Psoas muscle (tissue), 8 donors: ENCODE results near the gene CASZ1. TPM values are rescaled to one million over a fixed set of nuclear protein-coding genes. Genes with fewer than 3 reads are reported as not detected.

Experiments
- ATAC-seq, 4 donors: fragments of 200-7000 bp; cut with Tn5 transposase; one replicate each; pipeline ENCODE4 v1.9.1; 2020; ENCODE audit warnings: moderate library complexity in 3 of 4, mild to moderate bottlenecking in 2 of 4
- DNase-seq, 2 donors: peaks; one replicate each; pipeline ENCODE4 v3.0.0-alpha.2; 2020
- H3K27ac ChIP-seq: fragments of 200-600 bp; one replicate; pipeline ENCODE4 v1.8.0; 2022
- H3K27me3 ChIP-seq, 3 donors: fragments of 200-600 bp in 1 of 3; one replicate each; pipeline versions ENCODE4 v1.6.1 to v1.8.0; 2013 to 2022; ENCODE audit warnings: low read length in 2 of 3, mild to moderate bottlenecking in 2 of 3, moderate library complexity in 1 of 3; ENCODE audit not compliant: insufficient read depth in 3 of 3
- H3K36me3 ChIP-seq, 2 donors: fragments of 200-600 bp in 1 of 2; one replicate each; pipeline versions ENCODE4 v1.6.1 to v1.8.0; 2013 to 2022; ENCODE audit warnings: low read depth in 1 of 2, mild to moderate bottlenecking in 1 of 2, moderate library complexity in 1 of 2; ENCODE audit not compliant: insufficient read depth in 1 of 2
- H3K4me1 ChIP-seq: fragments of 200-600 bp; one replicate; pipeline ENCODE4 v1.8.0; 2022
- H3K4me3 ChIP-seq: fragments of 200-600 bp; one replicate; pipeline ENCODE4 v1.8.0; 2022; ENCODE audit warnings: mild to moderate bottlenecking
- H3K9me3 ChIP-seq: fragments of 200-600 bp; one replicate; pipeline ENCODE4 v1.8.0; 2022
- WGBS, 3 donors: extraction: QIAGEN DNeasy Blood & Tissue Kit; methylation state at CpG; one replicate each; pipeline versions ENCODE4 v1.1.6 to v1.1.7; 2013; 5-methylcytosine and 5-hydroxymethylcytosine counted together
- intact Hi-C, 2 donors: fragments of 100-400 bp; cut with DNase I; formaldehyde crosslinking; loops; one replicate each; pipeline versions ENCODE4 v1.11.0 to v1.14.2; 2022
- polyA plus RNA-seq, 3 donors: library from polyadenylated mRNA; stranded (reverse); fragments of 200-250 nt; gene quantifications; one replicate each; pipeline ENCODE4 v1.2.3, GENCODE V29; 2013
- total RNA-seq, 4 donors: library from RNA; stranded (reverse); fragmentation: NEBNext Ultra II Directional in 2 of 4; extraction: Animal tissue kit (Norgen Biotek cat#: 25700) in 2 of 4; gene quantifications; one replicate each; pipeline versions ENCODE4 v1.2.1 to v1.2.4, GENCODE V29; 2021 to 2023
- TF ChIP-seq, protein P1 (sequence below): fragments of 200-600 bp; IDR thresholded peaks from one replicate; pipeline ENCODE4 v1.8.0; 2022; ENCODE audit warnings: antibody characterized with exemption
- donor health status: healthy with polysubstance abuse.
- donor health status: DM: no; HTN: no; CAD: no; lungs with moderate emphysema.
- donor health status: Bipolar disorder and iron deficiency.
- donor health status: healthy.
- donor health status: DM: yes; HTN: yes; CAD: no.
- donor health status: DM: no; HTN: no; CAD: no.
- donor health status: DM: no; HTN: no; CAD: no.
- donor health status: DM: yes; HTN: yes; CAD: no.

The CASZ1 gene
- total and polyA plus RNA-seq, 7 donors, result 2.6 to 83.3 (median 53.1) TPM

DNA sequence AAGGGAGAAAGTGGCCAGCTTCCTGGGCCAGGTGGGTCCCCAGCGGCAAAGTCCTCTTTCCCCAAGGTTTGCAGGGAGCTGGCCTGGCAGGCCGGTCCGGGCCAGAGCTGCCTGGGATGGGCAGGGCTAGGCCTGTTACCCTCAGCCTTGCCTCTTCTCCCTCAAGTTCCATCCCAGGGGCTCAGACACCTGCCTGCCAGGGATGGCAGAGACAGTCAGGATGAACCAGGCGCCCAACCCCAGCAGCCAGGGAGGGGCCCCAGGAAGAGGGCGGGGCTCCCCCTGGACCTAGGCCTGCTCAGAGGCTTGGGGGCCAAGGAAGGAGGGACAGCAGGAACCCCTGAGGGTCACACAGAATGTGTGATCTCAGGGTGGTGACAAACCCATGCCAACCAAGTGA, 120.6 kb downstream of the CASZ1 start:
- H3K27me3 ChIP-seq, result no peaks in the 10 kb centered on the region
- no peaks in the 10 kb centered on the region for H3K9me3 ChIP-seq
- ATAC-seq (no peak), DNase-seq (no peak)
- H3K4me1 ChIP-seq, result peaks cover 48% of the 10 kb centered on the region
- H3K27ac ChIP-seq, result peak overlapping the region; percentile 16
- no peak overlapping the region for H3K4me3 ChIP-seq
- TF ChIP-seq, protein P1, sequence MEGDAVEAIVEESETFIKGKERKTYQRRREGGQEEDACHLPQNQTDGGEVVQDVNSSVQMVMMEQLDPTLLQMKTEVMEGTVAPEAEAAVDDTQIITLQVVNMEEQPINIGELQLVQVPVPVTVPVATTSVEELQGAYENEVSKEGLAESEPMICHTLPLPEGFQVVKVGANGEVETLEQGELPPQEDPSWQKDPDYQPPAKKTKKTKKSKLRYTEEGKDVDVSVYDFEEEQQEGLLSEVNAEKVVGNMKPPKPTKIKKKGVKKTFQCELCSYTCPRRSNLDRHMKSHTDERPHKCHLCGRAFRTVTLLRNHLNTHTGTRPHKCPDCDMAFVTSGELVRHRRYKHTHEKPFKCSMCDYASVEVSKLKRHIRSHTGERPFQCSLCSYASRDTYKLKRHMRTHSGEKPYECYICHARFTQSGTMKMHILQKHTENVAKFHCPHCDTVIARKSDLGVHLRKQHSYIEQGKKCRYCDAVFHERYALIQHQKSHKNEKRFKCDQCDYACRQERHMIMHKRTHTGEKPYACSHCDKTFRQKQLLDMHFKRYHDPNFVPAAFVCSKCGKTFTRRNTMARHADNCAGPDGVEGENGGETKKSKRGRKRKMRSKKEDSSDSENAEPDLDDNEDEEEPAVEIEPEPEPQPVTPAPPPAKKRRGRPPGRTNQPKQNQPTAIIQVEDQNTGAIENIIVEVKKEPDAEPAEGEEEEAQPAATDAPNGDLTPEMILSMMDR, result no peak
- H3K36me3 ChIP-seq, result no peaks in the 10 kb centered on the region
- WGBS, 3 donors, result 80 to 94% (median 93%) methylated on average over 4 to 5 of the region's 5 CpGs
- intact Hi-C loops, result loop anchor here in 1 of 2 donors (5.0 kb wide), 1 partner anchor 159 kb away; no protein-coding TSS in a partner anchor

DNA sequence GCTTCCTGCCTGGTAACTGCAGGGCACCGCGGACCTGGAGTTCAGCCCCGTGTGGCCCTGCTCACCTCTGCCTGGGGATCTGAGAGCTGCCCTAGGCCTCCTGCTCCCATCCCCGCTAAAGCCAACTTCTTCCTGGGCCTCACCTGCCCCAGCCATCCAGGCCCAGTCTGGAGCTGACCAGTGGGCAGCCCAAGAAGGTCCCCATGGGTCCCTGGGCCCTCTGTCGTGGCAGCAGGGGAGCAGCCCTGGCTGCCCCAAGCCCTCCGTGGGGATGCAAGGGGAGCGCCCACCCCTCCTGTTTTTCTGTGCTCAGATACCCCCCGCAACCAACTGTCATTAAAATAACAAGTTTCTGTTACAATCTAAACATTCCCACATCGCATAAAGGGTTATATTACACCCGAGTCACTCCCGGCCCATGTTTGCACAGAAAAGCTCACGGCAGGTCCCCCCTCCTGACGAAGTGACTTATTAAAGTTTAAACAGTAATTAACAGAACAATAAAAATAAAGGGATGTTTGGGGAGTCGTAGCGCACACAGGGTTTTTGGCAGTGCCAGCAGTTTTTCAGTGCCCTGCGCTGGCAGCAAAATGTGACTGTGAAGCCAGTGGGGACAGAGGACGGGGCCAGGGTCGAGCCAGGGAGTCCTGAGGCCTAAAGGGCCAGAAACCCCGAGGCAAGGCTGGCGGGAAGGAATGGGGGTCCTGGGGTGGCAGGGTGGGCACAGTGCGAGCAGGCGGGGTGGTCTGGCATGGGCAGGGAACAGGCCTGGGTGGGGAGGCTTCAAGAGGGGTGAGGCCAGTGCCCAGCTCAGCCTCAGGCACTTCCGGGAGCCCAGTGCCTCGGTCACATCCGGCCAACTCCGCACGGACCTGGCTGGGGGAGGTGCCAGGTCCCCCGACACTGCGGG, 121.5 kb downstream of the CASZ1 start:
- Histone ChIP-seq H3K36me3 (no peaks in the 10 kb centered on the region), H3K4me3 (no peak overlapping the region), H3K4me1 (peaks cover 44% of the 10 kb centered on the region), H3K9me3 (no peaks in the 10 kb centered on the region), H3K27me3 (no peaks in the 10 kb centered on the region), H3K27ac (peak overlapping the region; percentile 16)
- ATAC-seq (no peak), DNase-seq (no peak)
- TF ChIP-seq, protein P1, result no peak
- 71 to 84% (median 80%) methylated on average over 26 to 29 of the region's 29 CpGs for WGBS, 3 donors
- intact Hi-C loops, result loop anchor here in 1 of 2 donors (5.0 kb wide), 1 partner anchor 158 kb away; no protein-coding TSS in a partner anchor

DNA sequence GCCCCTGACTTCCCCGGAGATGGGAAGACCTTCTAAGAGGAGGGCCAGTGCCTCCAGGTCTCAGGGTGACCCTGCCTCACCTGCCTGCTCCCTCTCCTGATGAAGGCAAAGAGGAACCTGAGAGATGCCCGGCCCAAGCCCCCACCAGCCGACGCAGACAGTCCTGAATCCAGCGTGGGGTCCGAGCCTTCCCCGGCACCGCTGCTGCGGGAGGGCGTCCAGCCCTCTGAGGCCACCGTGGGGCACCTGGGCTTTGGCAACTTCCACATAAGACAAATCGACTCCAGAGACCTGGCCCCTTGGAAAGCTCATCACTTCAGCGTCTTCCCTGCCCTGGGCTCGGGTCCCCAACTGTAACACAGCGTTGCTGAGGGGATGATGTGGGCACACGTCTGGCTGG, 122.2 kb downstream of the CASZ1 start:
- ATAC-seq, result no peak
- 90 to 92% (median 91%) methylated on average over 16 of the region's 16 CpGs for whole genome bisulfite sequencing, 3 donors

DNA sequence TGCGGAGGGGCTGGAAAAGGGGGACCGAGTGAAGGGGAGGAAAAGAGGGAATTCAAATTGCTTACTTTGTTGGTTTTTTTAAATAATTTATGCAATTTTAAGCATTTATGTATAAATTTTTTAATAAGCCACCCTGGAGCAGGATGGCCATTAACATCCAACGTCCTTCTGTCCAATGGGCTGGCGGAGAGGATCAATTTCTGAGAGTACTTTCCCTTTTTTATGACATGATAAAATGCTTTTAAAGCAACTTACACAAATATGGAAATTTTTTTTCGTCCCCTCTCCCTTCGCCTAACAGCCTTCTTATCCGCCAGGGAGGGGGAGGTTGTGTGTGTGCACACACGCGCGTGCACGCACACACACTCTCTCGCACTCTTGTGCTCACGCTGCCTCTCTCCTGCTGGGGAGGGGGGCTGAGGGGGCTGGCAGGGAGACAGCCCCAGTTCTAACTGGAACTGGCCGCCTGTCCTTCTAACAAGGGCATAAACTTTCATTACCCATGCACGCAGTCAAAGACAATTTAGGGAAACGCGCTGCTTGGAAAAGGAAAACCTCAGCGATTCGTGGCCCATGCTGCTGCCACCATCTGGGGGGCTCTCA, 123.2 kb downstream of the CASZ1 start:
- Histone ChIP-seq H3K27ac (no peak overlapping the region), H3K27me3 (no peaks in the 10 kb centered on the region), H3K4me1 (peaks cover 42% of the 10 kb centered on the region), H3K36me3 (no peaks in the 10 kb centered on the region), H3K9me3 (no peaks in the 10 kb centered on the region), H3K4me3 (no peak overlapping the region)
- ATAC-seq, result no peak
- WGBS, 3 donors, result 85 to 89% (median 88%) methylated on average over 19 of the region's 19 CpGs
- DNase-seq, result no peak
- intact Hi-C loops, result no loop called here
- TF ChIP-seq, protein P1, result no peak

More for the DNA sequence above, 122.2 kb downstream of the CASZ1 start:
- Histone ChIP-seq H3K9me3 (no peaks in the 10 kb centered on the region), H3K4me3 (no peak overlapping the region), H3K4me1 (peaks cover 42% of the 10 kb centered on the region), H3K27ac (no peak overlapping the region), H3K27me3 (no peaks in the 10 kb centered on the region), H3K36me3 (no peaks in the 10 kb centered on the region)
- no peak for DNase-seq
- TF ChIP-seq, protein P1, result no peak
- intact Hi-C loops, result no loop called here
